Measurements from ENCODE around the gene SNAPC3.
"Not testable (repeated sequence)": the region's sequence is repeated elsewhere in the genome, so short reads cannot be mapped to it uniquely, and the experiment has no call there.

The SNAPC3 gene
- total RNA-seq = 8.7 to 53.9 (median 26.8) reads per million in 9 experiments

DNA sequence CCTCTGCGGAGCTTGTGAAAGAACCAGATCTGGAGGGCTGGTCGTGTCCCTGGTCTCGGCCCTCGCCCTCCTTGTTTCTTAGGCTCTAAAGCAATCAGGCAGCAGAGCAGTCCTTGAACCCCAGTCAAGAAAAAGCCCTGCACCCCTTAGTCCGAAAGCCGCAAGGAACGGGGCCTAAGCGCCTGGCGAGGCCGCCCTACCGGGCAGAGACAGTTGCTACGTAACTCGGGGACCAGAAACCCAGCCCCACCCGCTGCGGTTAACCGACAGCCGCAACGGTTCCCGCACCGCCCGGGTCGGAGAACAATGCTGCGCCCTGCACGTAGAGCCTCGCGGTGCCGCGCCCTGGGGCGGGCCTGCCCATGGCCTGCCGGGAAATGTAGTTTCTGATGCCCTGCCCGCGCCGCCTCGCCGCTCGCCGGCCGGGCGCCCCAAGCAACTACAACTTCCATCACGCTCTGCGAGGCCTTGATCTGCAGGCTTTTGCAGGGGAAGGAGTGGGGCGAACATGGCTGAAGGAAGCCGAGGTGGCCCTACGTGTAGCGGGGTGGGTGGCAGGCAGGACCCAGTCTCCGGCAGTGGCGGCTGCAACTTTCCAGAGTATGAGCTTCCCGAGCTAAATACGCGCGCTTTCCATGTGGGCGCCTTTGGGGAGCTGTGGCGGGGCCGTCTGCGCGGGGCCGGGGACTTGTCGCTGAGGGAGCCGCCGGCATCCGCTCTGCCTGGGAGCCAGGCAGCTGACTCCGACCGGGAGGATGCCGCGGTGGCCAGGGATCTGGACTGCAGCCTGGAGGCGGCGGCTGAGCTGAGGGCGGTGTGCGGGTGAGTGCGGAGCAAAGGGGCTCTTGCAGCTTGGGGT is at the start of gene SNAPC3:
SNAPC3 (plus strand) TSS at position 505 of the 859 bp plus-strand sequence; CDS start at position 509, 4 bp downstream.
- H3K27me3 Mint-ChIP-seq = no peaks in the 10 kb centered on the region
- peak; percentile 87 to 91 (median 89) for DNase-seq
- H3K27ac Mint-ChIP-seq = peak within 1 kb of the TSS; percentile 76 to 97
- peaks cover 21% of the 10 kb centered on the region for H3K36me3 Mint-ChIP-seq (ENCODE audit: insufficient read depth)
- peaks cover 23 to 36% of the 10 kb centered on the region in 2 donors for H3K4me1 Mint-ChIP-seq (ENCODE audit: low read depth in 2 of 2)
- peak; percentile 96 for ATAC-seq (replicated peaks)
- no peaks in the 10 kb centered on the region for H3K9me3 Mint-ChIP-seq
- peak within 1 kb of the TSS; percentile 90 to 91 for H3K4me3 Mint-ChIP-seq

DNA sequence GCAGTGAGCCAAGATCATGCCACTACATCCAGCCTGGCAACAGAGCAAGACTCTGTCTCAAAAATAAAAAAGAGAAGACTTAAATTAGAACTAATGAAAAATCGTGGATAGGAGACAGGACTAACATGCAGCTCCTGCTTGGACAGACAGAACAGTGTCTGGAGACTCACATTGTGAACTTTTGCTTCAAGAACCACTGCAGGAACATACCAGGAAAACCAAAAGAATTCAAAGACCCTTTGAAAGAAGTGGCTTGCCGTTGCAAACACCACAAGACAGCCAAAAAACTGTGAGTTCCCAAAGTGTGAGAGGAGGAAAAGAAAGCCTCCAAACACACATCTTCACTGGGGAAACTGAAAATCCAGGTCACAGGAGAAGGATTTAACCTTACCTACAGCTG is 48.8 kb upstream of the SNAPC3 start:
- Mint-ChIP-seq H3K9me3 (no peaks in the 10 kb centered on the region), H3K27ac (no peak overlapping the region), H3K36me3 (ENCODE audit: insufficient read depth) (no peaks in the 10 kb centered on the region), H3K4me3 (no peak overlapping the region), H3K27me3 (peaks cover 11 to 50% of the 10 kb centered on the region in 2 donors), H3K4me1 (ENCODE audit: low read depth in 2 of 2) (peaks cover 2 to 7% of the 10 kb centered on the region in 2 donors)
- ATAC-seq (replicated peaks) = no peak
- no peak for DNase-seq

DNA sequence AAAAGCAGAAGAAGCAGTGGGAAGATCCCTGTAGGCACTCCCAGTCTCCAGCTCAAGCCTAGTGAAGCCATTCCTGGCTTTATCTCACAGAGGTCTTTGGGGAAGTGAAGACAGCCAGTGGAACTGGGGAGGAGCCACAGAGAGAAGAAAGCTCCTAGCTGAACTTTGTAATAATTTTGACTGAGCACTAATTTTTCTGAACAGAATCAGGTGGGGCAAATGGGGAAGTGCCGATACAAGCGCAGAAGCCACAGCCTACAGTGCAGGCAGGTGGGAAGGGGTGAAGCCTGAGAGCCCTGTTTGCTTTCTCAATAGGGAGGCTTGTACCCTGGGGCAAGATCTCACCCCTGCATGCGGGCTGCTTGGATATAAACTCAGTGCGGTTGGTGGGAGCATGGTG is 48.4 kb upstream of the SNAPC3 start:
- peaks cover 14 to 50% of the 10 kb centered on the region in 2 donors for H3K27me3 Mint-ChIP-seq
- ATAC-seq (replicated peaks) = no peak
- H3K27ac Mint-ChIP-seq = no peak overlapping the region
- DNase-seq = no peak
- H3K4me1 Mint-ChIP-seq (ENCODE audit: low read depth in 2 of 2) = peaks cover 2 to 7% of the 10 kb centered on the region in 2 donors
- no peaks in the 10 kb centered on the region for H3K9me3 Mint-ChIP-seq
- no peaks in the 10 kb centered on the region for H3K36me3 Mint-ChIP-seq (ENCODE audit: insufficient read depth)
- no peak overlapping the region for H3K4me3 Mint-ChIP-seq

DNA sequence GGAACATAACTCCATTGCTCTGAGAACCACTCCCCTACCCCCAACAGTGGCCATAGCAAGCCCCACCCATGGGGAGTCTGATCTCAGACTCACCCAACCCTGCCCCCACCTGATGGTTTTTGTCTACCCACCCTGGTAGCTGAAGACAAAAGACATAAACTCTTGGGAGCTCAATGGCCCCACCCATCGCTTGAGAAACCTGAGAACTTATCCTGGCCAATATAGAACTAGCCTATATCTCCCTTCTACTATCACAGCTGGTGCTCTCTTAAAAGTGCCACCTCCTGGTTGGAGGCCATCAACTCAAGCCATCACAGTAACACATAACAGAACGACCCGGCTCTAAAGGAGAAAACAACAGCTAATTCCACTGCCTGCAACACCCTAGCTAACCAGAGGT is 47.9 kb upstream of the SNAPC3 start:
- H3K36me3 Mint-ChIP-seq (ENCODE audit: insufficient read depth) = no peaks in the 10 kb centered on the region
- DNase-seq (no peak), ATAC-seq (replicated peaks) (no peak)
- peaks cover 19 to 56% of the 10 kb centered on the region in 2 donors for H3K27me3 Mint-ChIP-seq
- no peak overlapping the region for H3K4me3 Mint-ChIP-seq
- no peak overlapping the region for H3K27ac Mint-ChIP-seq
- peaks cover 2 to 7% of the 10 kb centered on the region in 2 donors for H3K4me1 Mint-ChIP-seq (ENCODE audit: low read depth in 2 of 2)
- no peaks in the 10 kb centered on the region for H3K9me3 Mint-ChIP-seq

DNA sequence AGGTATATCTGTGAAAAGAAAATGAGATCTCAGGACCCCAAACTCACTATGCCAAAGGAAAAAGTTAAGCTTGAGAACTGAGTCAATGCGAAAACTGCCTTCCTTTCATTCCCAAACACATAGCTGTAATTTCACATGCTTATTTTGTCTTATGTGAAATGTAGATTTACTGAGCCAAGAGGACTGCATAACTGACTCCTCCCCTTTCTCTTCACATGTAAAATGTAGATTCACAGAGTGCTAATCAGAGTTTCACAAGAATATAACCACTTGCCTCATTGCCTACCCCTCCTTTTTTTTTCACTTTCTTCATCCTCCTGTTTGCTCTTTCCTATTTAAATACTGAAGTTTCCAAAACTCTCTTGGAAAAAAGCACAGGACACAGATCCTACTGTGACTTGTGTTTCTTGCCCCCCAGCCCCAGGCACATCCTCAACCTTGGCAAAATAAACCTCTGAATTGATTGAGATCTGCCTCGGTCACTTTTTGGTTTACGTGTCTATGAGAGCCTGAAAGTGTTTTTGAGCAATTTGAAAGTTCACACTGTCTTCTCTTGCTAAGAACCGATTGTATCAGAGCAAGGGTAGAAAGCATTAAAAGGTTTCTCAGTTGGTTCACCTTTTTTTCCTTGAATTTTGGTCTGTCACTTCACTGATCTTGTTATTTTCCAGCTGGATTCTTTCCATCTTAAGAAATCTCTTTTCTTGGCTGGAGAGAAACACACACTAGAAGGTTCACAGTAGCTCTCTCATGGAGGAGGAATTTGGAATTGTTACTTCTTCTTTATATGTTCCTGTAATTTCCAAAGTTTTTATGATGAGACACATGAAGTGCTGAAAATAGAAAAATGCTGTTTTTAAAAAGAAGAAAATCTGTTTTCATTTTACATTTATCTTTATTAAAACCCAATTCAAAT is 44.8 kb upstream of the SNAPC3 start:
- Mint-ChIP-seq H3K9me3 (no peaks in the 10 kb centered on the region), H3K27ac (no peak overlapping the region), H3K36me3 (ENCODE audit: insufficient read depth) (no peaks in the 10 kb centered on the region)

DNA sequence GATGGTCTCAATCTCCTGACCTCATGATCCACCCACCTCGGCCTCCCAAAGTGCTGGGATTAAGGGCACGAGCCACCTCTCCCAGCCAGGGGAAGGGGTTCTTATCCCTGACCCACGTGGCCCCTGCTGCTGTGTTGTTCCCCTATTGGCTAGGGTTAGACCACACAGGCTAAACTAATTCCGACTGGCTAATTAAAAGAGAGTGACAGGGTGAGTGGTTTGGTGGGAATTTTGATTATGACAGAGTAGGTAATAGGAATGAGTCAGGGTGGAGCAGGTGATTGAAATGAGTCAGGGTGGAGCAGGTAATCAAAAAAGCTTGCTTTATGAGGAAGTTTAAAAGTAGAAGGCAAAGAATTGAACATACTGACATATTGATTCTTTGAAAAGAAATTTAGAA is 43.4 kb upstream of the SNAPC3 start:
- H3K27me3 Mint-ChIP-seq = peaks cover 26 to 40% of the 10 kb centered on the region in 2 donors
- not testable (repeated sequence) for DNase-seq; H3K4me3 Mint-ChIP-seq; H3K9me3 Mint-ChIP-seq; H3K4me1 Mint-ChIP-seq (ENCODE audit: low read depth in 2 of 2); H3K27ac Mint-ChIP-seq; H3K36me3 Mint-ChIP-seq (ENCODE audit: insufficient read depth); ATAC-seq (replicated peaks)

More for the DNA sequence above, 44.8 kb upstream of the SNAPC3 start:
- ATAC-seq (replicated peaks) (no peak), DNase-seq (no peak)
- Mint-ChIP-seq H3K4me1 (ENCODE audit: low read depth in 2 of 2) (no peaks in the 10 kb centered on the region), H3K4me3 (no peak overlapping the region), H3K27me3 (peaks cover 21 to 45% of the 10 kb centered on the region in 2 donors)

DNA sequence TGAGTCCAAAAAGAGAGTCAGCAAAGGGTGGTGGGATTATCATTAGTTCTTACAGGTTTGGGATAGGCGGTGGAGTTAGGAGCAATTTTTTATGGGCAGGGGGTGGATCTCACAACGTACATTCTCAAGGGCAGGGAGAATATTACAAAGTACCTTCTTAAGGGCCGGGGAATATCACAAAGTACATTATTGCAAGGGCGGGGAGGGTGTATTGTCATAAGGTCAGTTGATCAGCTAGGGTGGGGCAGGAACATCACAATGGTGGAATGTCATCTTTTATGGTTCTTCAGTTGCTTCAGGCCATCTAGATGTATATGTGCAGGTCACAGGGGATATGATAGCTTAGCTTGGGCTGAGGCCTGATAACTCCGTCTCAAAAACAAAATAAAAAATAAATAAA is 42.8 kb upstream of the SNAPC3 start:
- H3K9me3 Mint-ChIP-seq; DNase-seq; H3K36me3 Mint-ChIP-seq (ENCODE audit: insufficient read depth); H3K4me3 Mint-ChIP-seq; H3K27ac Mint-ChIP-seq; H3K4me1 Mint-ChIP-seq (ENCODE audit: low read depth in 2 of 2); ATAC-seq (replicated peaks): not testable (repeated sequence)
- H3K27me3 Mint-ChIP-seq = peaks cover 26 to 40% of the 10 kb centered on the region in 2 donors

DNA sequence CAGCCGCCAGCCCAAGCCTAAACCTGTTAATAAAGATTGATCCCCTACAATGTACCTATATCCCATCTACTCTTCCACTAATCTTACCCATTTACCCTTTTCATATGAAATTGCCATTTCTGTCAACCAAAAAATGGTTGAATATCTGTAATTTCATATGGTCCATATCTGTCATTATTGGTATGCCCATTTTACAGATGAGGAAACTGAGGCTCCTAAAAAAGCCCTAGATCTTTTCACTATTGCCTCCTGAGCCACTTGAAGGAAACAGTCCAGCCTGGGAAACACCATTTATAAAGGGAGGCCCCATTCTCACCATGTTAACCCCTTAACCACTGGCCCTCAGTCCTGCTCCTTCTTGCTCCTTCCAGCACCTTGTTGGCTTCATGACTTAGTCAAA is 41.2 kb upstream of the SNAPC3 start:
- Mint-ChIP-seq H3K9me3 (no peaks in the 10 kb centered on the region), H3K36me3 (ENCODE audit: insufficient read depth) (no peaks in the 10 kb centered on the region), H3K27me3 (peaks cover 26 to 34% of the 10 kb centered on the region in 2 donors), H3K27ac (peak overlapping the region in 1 of 2 donors; percentile 20), H3K4me3 (no peak overlapping the region), H3K4me1 (ENCODE audit: low read depth in 2 of 2) (no peaks in the 10 kb centered on the region)
- DNase-seq = no peak
- ATAC-seq (replicated peaks) = no peak

DNA sequence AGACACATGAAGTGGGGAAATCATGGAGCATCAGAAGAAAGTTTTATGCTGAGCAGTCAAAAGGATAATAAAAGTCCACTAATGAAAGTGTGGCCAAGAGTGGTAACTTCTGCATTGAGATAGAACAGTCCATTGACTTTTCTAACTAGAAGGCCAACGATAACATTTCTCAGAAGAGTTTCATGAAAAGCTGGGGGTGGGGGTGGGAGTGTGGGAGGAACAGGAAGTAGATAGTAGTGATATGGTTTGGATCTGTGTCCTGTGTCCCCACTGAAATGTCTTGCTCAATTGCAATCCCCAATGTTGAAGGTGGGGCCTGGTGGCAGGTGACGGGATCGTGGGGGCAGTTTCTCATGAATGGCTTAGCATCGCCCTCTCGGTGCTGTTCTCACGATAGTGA is 36.2 kb upstream of the SNAPC3 start:
- ATAC-seq (replicated peaks) (no peak), DNase-seq (no peak)
- H3K9me3 Mint-ChIP-seq = no peaks in the 10 kb centered on the region
- H3K4me3 Mint-ChIP-seq = no peak overlapping the region
- H3K27ac Mint-ChIP-seq = no peak overlapping the region
- peaks cover 8 to 11% of the 10 kb centered on the region in 2 donors for H3K27me3 Mint-ChIP-seq
- no peaks in the 10 kb centered on the region for H3K36me3 Mint-ChIP-seq (ENCODE audit: insufficient read depth)
- H3K4me1 Mint-ChIP-seq (ENCODE audit: low read depth in 2 of 2) = no peaks in the 10 kb centered on the region

DNA sequence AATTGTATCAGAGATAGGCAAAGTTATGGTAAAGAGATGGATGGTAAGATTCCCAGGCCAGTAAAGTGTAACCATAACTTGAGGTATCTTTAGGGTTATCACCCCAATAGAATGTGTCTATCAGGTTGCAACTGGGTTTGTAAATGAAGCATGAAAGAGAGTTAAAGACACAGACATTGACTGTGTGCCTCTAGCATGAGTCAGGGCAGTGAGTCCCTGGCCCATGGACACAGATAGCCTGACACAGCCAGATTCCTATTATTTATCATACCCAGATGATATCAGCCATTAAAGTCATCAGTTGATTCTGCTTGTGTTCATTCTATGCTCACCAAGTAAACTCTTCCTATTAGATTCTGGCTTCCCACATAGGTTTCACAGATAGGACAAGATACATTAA is 33.5 kb upstream of the SNAPC3 start:
- Mint-ChIP-seq H3K4me3 (no peak overlapping the region), H3K27me3 (no peaks in the 10 kb centered on the region), H3K4me1 (ENCODE audit: low read depth in 2 of 2) (no peaks in the 10 kb centered on the region), H3K36me3 (ENCODE audit: insufficient read depth) (no peaks in the 10 kb centered on the region), H3K9me3 (no peaks in the 10 kb centered on the region), H3K27ac (no peak overlapping the region)
- ATAC-seq (replicated peaks) (no peak), DNase-seq (no peak)

DNA sequence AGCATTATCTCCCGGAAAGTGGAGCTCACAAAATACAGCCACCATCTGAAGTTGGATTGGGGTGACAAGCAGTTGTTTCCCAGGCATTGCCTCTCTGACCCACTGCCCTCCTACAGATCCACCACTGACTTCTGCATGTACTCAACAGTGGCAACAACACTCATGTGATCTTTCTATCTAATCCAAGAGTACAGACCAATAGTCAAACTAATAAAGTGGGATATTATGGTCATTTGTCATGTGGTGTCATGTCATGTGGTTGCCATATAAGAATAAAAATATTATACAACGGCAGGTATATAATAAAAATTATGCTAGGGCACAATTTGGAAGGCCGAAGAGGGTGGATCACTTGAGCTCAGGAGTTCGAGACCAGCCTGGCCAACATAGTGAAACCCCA is 33.0 kb upstream of the SNAPC3 start:
- ATAC-seq (replicated peaks) = no peak
- DNase-seq = no peak

DNA sequence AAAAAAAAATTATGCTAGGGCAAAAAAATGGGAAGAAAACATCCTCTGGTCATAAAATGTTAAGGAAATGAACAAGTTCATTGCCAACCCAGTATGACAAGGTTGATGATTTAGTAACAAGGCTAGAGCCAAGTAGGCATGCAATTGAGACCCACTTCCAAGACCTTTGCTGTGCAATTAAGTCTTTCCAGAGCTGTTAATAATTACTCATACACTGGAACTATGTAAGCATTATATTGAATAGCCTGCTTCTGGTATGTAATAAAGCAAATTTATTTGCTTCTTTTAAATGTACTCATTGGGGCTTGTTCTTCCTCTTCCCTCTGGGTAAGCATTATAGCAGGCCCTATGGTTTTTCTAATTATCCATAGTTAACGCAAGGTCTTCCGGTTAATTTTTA is 32.5 kb upstream of the SNAPC3 start:
- H3K36me3 Mint-ChIP-seq (ENCODE audit: insufficient read depth) = no peaks in the 10 kb centered on the region
- no peak for ATAC-seq (replicated peaks)

More for the DNA sequence above, 33.0 kb upstream of the SNAPC3 start:
- H3K36me3 Mint-ChIP-seq (ENCODE audit: insufficient read depth) = no peaks in the 10 kb centered on the region
- H3K4me3 Mint-ChIP-seq = no peak overlapping the region
- H3K9me3 Mint-ChIP-seq = no peaks in the 10 kb centered on the region
- H3K27ac Mint-ChIP-seq = no peak overlapping the region
- no peaks in the 10 kb centered on the region for H3K27me3 Mint-ChIP-seq
- no peaks in the 10 kb centered on the region for H3K4me1 Mint-ChIP-seq (ENCODE audit: low read depth in 2 of 2)

DNA sequence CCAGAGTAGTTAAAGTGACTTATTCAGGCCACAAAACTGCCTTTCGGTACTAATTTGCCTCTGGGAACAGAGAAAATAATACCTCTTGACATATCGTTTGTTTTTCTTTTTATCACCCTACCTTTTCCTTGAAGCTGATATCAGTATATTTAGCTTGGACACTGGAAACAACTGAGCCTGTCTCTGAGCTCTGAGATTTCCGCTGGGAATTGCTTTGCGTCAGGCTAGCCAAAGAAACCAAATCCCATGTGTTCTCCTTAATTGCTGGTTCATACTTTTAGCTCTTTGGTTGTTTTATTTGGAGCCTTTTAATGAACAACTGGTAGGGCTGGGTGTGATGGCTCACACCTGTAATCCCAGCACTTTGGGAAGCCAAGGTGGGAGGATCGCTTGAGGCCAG is 30.3 kb upstream of the SNAPC3 start:
- no peaks in the 10 kb centered on the region for H3K36me3 Mint-ChIP-seq (ENCODE audit: insufficient read depth)
- DNase-seq = no peak
- H3K4me3 Mint-ChIP-seq = no peak overlapping the region
- H3K27me3 Mint-ChIP-seq = no peaks in the 10 kb centered on the region
- no peaks in the 10 kb centered on the region for H3K9me3 Mint-ChIP-seq
- ATAC-seq (replicated peaks) = no peak
- H3K4me1 Mint-ChIP-seq (ENCODE audit: low read depth in 2 of 2) = no peaks in the 10 kb centered on the region
- no peak overlapping the region for H3K27ac Mint-ChIP-seq

More for the DNA sequence above, 32.5 kb upstream of the SNAPC3 start:
- no peak for DNase-seq
- Mint-ChIP-seq H3K4me3 (no peak overlapping the region), H3K4me1 (ENCODE audit: low read depth in 2 of 2) (no peaks in the 10 kb centered on the region), H3K27ac (no peak overlapping the region), H3K27me3 (no peaks in the 10 kb centered on the region), H3K9me3 (no peaks in the 10 kb centered on the region)
